PFSK-1 (cell line): ENCODE measurements around the gene TTC27.

ENCODE experiments used
- POLR2AphosphoS5 ChIP-seq: IDR thresholded peaks from 2 replicates; pipeline ENCODE4 v1.6.1; 2012; ENCODE audit warnings: low read depth, mild to moderate bottlenecking, control low read depth, low read length, moderate library complexity
- REST ChIP-seq, 2 experiments: IDR thresholded peaks; 2 replicates each; pipeline versions ENCODE4 v1.6.1 to v1.8.0; 2011 to 2012; ENCODE audit warnings: low read depth in 2 of 2, low read length in 2 of 2, control low read depth in 1 of 2, inconsistent platforms in 1 of 2, mild to moderate bottlenecking in 1 of 2, moderate library complexity in 1 of 2; ENCODE audit not compliant: insufficient read depth in 1 of 2

- TF ChIP-seq POLR2AphosphoS5 (no peak), REST (IDR thresholded peaks at IDR 0.05; ENCODE audit: insufficient read depth in 1 of 2, low read depth in 2 of 2, low read length in 2 of 2) (no peak)
Measured at GRCh38 chr2:32594573-32594972, 33.3 kb upstream of the TTC27 start.
